Nucleus accumbens (tissue), 56 donors: ENCODE measurements around the gene PFKFB2.

Source experiments
- DNase-seq, 56 donors: peaks; one replicate each; lab custom pipeline; 2025; lab: John Stamatoyannopoulos, UW

The PFKFB2 gene

GRCh38 chr1:207052911-207053769 lies at the start of gene PFKFB2:
Gene PFKFB2, plus strand, starts transcription at chr1:207053275. Its CDS starts 1,443 bp downstream, at chr1:207054718.
- DNase-seq: peak; percentile 59 to 99 (median 96)

- DNase-seq: peak in 13 of 56 donors; percentile 9 to 38 (median 16)
These were observed 47.9 kb upstream of the PFKFB2 start for GRCh38 chr1:207004931-207005830.

GRCh38 chr1:207006083-207006482 lies 47.0 kb upstream of the PFKFB2 start:
- no peak for DNase-seq

- no peak for DNase-seq
These were observed 46.2 kb upstream of the PFKFB2 start for GRCh38 chr1:207006914-207007313.

- DNase-seq: peak in 1 of 56 donors; percentile 3
These were observed 45.6 kb upstream of the PFKFB2 start for GRCh38 chr1:207007352-207008033.

GRCh38 chr1:207009182-207009850 lies 43.8 kb upstream of the PFKFB2 start:
- DNase-seq: no peak

- no peak for DNase-seq
These were observed 43.1 kb upstream of the PFKFB2 start for GRCh38 chr1:207009945-207010344.

GRCh38 chr1:207010726-207011125 lies 42.3 kb upstream of the PFKFB2 start:
- DNase-seq: no peak

GRCh38 chr1:207013321-207014085 lies 39.6 kb upstream of the PFKFB2 start:
- no peak for DNase-seq

- DNase-seq: no peak
These were observed 38.3 kb upstream of the PFKFB2 start for GRCh38 chr1:207014728-207015127.

- no peak for DNase-seq
These were observed 37.3 kb upstream of the PFKFB2 start for GRCh38 chr1:207015791-207016190.

GRCh38 chr1:207017615-207018559 lies 35.2 kb upstream of the PFKFB2 start:
- peak in 6 of 56 donors; percentile 9 to 38 (median 22) for DNase-seq

- no peak for DNase-seq
These were observed 34.4 kb upstream of the PFKFB2 start for GRCh38 chr1:207018707-207019106.

- DNase-seq: no peak
These were observed 33.9 kb upstream of the PFKFB2 start for GRCh38 chr1:207019161-207019560.

GRCh38 chr1:207019661-207020060 lies 33.4 kb upstream of the PFKFB2 start:
- no peak for DNase-seq

- DNase-seq: no peak
These were observed 32.9 kb upstream of the PFKFB2 start for GRCh38 chr1:207020065-207020708.

GRCh38 chr1:207020709-207021107 lies 32.4 kb upstream of the PFKFB2 start:
- no peak for DNase-seq
